Fibroblast of the conjunctiva (primary cell): ENCODE measurements around the gene PADI3.
A peak's percentile ranks its signal among the peaks of the same experiment; 100 is the strongest.

ENCODE experiments used
- DNase-seq: peaks from one replicate; pipeline ENCODE4 v3.0.0-alpha.2; 2010; ENCODE audit warnings: low read depth

PADI3 gene

GRCh38 chr1:17272646-17273045 lies 23.7 kb downstream of the PADI3 start:
- no peak for DNase-seq

- no peak for DNase-seq
Observed at GRCh38 chr1:17273096-17273495, 24.2 kb downstream of the PADI3 start.

DNA sequence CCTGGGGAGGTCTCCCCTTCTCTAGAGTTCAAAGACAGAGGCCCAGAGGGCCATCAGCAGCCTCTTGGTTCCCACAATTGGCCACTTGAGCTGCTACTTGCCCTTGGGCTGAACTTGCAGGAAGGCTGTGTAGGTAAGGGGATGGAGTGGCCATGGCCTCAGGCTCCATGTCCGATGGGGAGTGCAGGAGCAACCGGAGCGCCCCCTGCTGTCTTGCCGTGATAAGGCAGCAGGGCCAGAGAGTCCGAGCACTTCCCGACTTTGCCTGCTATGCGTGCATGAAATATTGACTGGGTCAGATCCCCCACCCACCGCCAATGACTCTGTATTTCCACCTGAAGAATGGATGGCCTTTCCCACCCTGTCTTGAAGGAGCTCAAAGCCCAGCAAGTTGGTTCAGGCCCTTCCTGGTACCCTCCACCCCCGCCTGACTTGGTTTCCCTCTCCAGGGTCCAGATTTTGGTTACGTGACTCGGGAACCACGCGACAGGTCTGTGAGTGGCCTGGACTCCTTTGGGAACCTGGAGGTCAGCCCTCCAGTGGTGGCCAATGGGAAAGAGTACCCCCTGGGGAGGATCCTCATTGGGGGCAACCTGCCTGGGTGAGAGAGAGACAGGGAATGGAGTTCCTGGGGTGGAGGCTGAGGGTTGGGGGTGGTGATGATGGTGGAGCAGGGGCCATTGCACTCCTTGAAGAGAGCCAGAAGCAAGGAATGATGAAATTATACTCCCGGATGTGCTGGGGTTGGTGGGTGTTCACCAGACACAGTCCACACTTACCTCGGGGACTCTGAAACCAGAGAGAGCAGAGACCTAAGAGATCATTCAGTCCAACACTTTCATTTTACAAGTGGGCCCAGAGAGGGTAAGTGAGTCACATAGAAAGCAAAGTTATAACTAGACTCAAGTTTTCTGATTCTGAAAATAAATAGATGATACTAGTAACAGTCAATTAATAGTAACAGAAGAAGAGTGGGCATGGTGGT lies 25.6 kb downstream of the PADI3 start:
- no peak for DNase-seq

- no peak for DNase-seq
Observed at GRCh38 chr1:17276568-17276967, 27.7 kb downstream of the PADI3 start.

DNA sequence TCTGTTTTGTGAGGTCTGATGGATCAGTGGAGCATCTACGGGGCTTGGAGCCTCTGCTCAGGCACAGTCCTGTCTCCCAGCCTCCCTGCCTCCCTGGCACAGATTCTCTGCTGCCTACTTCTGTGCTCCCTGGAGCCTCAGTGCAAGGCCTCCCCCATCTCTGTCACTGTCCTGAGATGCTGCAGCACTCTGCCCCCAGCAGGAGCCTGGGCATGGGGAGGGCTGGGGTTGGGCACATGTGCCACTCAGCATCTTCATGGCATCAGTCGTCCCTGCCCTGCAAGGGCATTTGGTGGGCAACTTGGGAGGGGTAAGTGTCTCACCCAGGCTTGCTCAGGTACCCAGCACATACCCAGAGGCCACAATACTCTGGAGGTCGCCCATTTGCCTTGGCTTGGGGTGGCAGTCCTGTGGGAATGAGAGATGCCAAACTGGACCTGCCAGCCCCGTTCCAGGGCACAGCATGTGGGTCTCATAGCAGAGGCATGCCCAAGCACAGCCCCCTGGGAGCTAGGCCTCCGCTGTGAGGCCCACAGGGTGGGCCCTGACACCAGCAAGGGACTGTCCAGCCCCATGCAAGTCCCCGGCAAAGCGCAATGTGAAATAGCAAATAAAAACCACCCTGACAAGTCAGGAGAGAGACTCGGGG lies 28.7 kb downstream of the PADI3 start:
- DNase-seq, result no peak

GRCh38 chr1:17278996-17279830 lies 30.3 kb downstream of the PADI3 start:
- no peak for DNase-seq

GRCh38 chr1:17280436-17280835 lies 31.5 kb downstream of the PADI3 start:
- no peak for DNase-seq

DNA sequence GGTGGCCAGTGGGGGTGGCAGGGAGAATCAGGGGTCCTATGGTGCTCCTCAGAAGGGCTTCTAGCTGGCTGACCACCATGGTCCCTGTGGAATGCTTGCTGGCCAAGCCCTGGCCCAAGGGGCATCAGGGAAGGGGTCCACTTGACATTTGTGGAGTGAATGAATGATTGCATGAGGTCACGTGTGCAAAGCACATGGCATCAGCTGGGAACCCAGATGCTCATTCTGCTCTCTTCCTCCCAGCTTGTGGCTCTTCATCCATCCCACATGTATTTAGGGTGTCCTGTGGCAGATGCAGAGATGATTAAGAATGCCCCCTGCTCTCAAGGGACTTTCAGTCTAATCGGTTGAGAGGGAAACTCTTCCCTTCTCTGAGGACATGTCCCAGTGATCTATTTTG lies 32.0 kb downstream of the PADI3 start:
- no peak for DNase-seq

DNA sequence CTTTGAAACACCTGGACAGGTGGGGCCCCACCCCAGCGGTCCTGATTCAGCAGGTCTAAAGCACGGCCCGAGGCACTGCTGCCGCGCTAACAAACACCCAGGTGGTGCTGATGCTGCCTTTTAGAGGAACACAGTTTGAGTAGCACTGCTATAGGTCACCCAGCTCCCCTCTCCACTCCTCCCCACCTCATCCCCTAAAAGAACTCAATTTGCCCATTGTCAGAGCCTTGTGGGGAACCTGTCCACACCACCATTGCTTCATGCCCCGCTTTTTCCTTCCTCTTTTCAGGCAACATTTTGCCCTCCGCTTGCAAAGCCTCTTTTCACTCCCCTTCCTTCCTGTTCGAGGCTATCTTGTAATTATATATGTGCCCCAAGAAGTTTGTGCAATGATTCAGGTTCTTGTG lies 32.9 kb downstream of the PADI3 start:
- no peak for DNase-seq

DNA sequence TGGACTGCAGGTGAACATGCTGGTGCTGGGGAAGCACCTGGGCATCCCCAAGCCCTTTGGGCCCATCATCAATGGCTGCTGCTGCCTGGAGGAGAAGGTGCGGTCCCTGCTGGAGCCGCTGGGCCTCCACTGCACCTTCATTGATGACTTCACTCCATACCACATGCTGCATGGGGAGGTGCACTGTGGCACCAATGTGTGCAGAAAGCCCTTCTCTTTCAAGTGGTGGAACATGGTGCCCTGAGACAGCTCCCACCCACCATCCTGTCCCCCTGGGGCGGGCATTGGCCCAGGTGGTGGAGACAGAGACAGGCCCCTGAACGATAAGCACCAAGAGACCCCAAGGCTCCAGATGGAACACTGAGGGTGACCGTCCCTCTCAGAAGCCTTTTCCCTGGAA lies 33.9 kb downstream of the PADI3 start:
- no peak for DNase-seq

DNA sequence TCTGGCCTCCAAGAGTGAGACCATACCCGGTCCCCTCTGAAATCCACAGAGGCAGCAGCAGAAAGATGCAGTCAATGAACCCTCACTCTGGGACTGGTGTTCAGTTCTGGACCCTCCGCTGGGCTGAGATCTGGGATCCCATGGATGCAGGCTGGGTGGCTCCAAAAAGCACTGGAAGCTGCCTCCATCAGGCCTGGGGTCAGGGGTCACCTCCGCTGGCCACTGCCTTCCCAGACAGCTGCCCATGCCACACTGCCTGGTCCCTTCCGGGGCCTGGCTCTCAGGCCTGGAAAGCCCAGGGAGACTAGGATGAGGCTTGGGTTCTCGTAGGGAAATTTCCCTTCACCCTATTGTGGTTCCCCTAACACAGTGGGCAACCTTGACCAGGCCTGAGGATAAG lies 37.7 kb downstream of the PADI3 start:
- DNase-seq, result no peak

GRCh38 chr1:17287130-17287776 lies 38.4 kb downstream of the PADI3 start:
- DNase-seq, result peak; percentile 17

DNA sequence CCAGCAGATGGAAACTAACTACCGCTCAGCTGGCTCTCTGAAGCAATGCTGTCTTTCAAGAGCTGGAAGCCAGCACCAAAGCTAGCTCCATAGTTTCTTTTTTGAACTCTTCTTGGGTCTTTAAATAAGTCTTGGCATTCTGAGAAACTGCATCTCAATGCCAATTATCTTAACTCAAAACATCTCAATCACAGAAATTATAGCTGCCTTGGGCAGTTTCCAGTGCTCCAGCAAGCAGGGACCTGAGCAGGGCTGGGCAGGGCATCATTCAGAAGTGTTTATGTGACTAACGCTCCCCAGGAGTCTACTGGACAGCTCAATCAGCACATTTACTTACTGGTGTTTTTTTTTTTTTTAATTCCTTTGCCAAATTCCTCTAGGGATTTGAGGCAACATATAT lies 40.8 kb downstream of the PADI3 start:
- peak; percentile 31 for DNase-seq

- DNase-seq, result no peak
Observed at GRCh38 chr1:17290553-17290952, 41.7 kb downstream of the PADI3 start.

- no peak for DNase-seq
Observed at GRCh38 chr1:17292299-17293160, 43.6 kb downstream of the PADI3 start.

- DNase-seq, result no peak
Observed at GRCh38 chr1:17293681-17294425, 45.0 kb downstream of the PADI3 start.

GRCh38 chr1:17295292-17295691 lies 46.4 kb downstream of the PADI3 start:
- DNase-seq, result no peak

- no peak for DNase-seq
Observed at GRCh38 chr1:17296086-17296485, 47.2 kb downstream of the PADI3 start.

- DNase-seq, result no peak
Observed at GRCh38 chr1:17297991-17298390, 49.1 kb downstream of the PADI3 start.

- no peak for DNase-seq
Observed at GRCh38 chr1:17301767-17302166, 52.9 kb downstream of the PADI3 start.
